ENCODE results near the gene SORCS2. TPM values are rescaled to one million over a fixed set of nuclear protein-coding genes. Genes with fewer than 3 reads are reported as not detected.
"Not testable (repeated sequence)": the region's sequence is repeated elsewhere in the genome, so short reads cannot be mapped to it uniquely, and the experiment has no call there.

SORCS2 gene
- total RNA-seq, 1 donor from 2014 or later = 5.2 TPM

GRCh38 chr4:7161721-7162214, 30.6 kb upstream of the SORCS2 start:
- no peak for TF ChIP-seq EZH2phosphoT487 (IDR thresholded peaks at IDR 0.05)
- TF ChIP-seq CTCF (IDR thresholded peaks at IDR 0.05) = no peak
- no peak for TF ChIP-seq EZH2 (IDR thresholded peaks at IDR 0.05)
- Mint-ChIP-seq H3K4me3 (peak overlapping the region; percentile 57), H3K27me3 (ENCODE audit: insufficient read depth, low read depth) (peaks cover 3% of the 10 kb centered on the region), H3K4me1 (peaks cover 39% of the 10 kb centered on the region), H3K36me3 (no peaks in the 10 kb centered on the region), H3K9me3 (no peaks in the 10 kb centered on the region), H3K27ac (peak overlapping the region; percentile 81)
- H3K27me3 ChIP-seq = no peaks in the 10 kb centered on the region
- peaks cover 14% of the 10 kb centered on the region for H3K4me1 ChIP-seq
- no peak overlapping the region for H2AFZ ChIP-seq (replicated peaks)
- H3K36me3 ChIP-seq = no peaks in the 10 kb centered on the region
- H4K20me1 ChIP-seq (ENCODE audit: low read depth) = no peaks in the 10 kb centered on the region
- H3K27ac ChIP-seq = no peak overlapping the region
- no peak overlapping the region for H3K9ac ChIP-seq
- no peaks in the 10 kb centered on the region for H3F3A ChIP-seq (ENCODE audit: low read depth)
- no peaks in the 10 kb centered on the region for H3K79me2 ChIP-seq (ENCODE audit: low read depth)
- no peak for DNase-seq (ENCODE audit: low spot score)
- H3K9me3 ChIP-seq (ENCODE audit: low read depth) = no peaks in the 10 kb centered on the region
- no peak overlapping the region for H3K4me2 ChIP-seq
- no peak overlapping the region for H3K4me3 ChIP-seq

- H3K9ac ChIP-seq; H3K79me2 ChIP-seq (ENCODE audit: low read depth); H3K4me1 ChIP-seq; H2AFZ ChIP-seq (replicated peaks); H3K27me3 ChIP-seq; H3K4me3 Mint-ChIP-seq; H3K27ac ChIP-seq; DNase-seq (ENCODE audit: low spot score); H3K27me3 Mint-ChIP-seq (ENCODE audit: insufficient read depth, low read depth); H4K20me1 ChIP-seq (ENCODE audit: low read depth); H3K36me3 ChIP-seq; H3F3A ChIP-seq (ENCODE audit: low read depth); H3K4me3 ChIP-seq; H3K9me3 ChIP-seq (ENCODE audit: low read depth); H3K9me3 Mint-ChIP-seq; H3K36me3 Mint-ChIP-seq; H3K4me2 ChIP-seq: not testable (repeated sequence)
- Mint-ChIP-seq H3K27ac (peak overlapping the region; percentile 46), H3K4me1 (peaks cover 26% of the 10 kb centered on the region)
Measured at GRCh38 chr4:7165056-7165873, 27.1 kb upstream of the SORCS2 start.

GRCh38 chr4:7165874-7166201, 26.5 kb upstream of the SORCS2 start:
- no peak overlapping the region for H3K9ac ChIP-seq

More at GRCh38 chr4:7165874-7166201, 26.5 kb upstream of the SORCS2 start:
- H2AFZ ChIP-seq (replicated peaks) = no peak overlapping the region
- H3K9me3 ChIP-seq (ENCODE audit: low read depth) = no peaks in the 10 kb centered on the region
- DNase-seq (ENCODE audit: low spot score) = no peak
- H3K36me3 ChIP-seq = no peaks in the 10 kb centered on the region
- no peaks in the 10 kb centered on the region for H3K79me2 ChIP-seq (ENCODE audit: low read depth)
- Mint-ChIP-seq H3K9me3 (no peaks in the 10 kb centered on the region), H3K27me3 (ENCODE audit: insufficient read depth, low read depth) (peaks cover 8% of the 10 kb centered on the region), H3K4me3 (no peak overlapping the region), H3K4me1 (peaks cover 22% of the 10 kb centered on the region), H3K36me3 (no peaks in the 10 kb centered on the region), H3K27ac (no peak overlapping the region)
- no peak overlapping the region for H3K4me2 ChIP-seq
- no peaks in the 10 kb centered on the region for H4K20me1 ChIP-seq (ENCODE audit: low read depth)
- H3F3A ChIP-seq (ENCODE audit: low read depth) = no peaks in the 10 kb centered on the region
- H3K27me3 ChIP-seq = no peaks in the 10 kb centered on the region
- H3K27ac ChIP-seq = no peak overlapping the region
- no peak overlapping the region for H3K4me3 ChIP-seq
- TF ChIP-seq CTCF (IDR thresholded peaks at IDR 0.05) = no peak
- TF ChIP-seq EZH2 (IDR thresholded peaks at IDR 0.05) = no peak
- no peak for TF ChIP-seq EZH2phosphoT487 (IDR thresholded peaks at IDR 0.05)
- H3K4me1 ChIP-seq = peaks cover 5% of the 10 kb centered on the region

Measured in neural progenitor cell (in vitro differentiated cells).